Upper lobe of right lung (tissue), 1 donor: ENCODE measurements around the gene RASA1. TPM values are rescaled to one million over a fixed set of nuclear protein-coding genes. Genes with fewer than 3 reads are reported as not detected.

Experiments used
- ATAC-seq: fragments of 200-7000 bp; cut with Tn5 transposase; one replicate; pipeline ENCODE4 v1.9.1; 2020; ENCODE audit warnings: mild to moderate bottlenecking, moderate library complexity
- DNase-seq: peaks from one replicate; pipeline ENCODE4 v3.0.0-alpha.2; 2020
- H3K27ac ChIP-seq: fragments of 200-600 bp; one replicate; pipeline ENCODE4 v1.8.0; 2022
- H3K27me3 ChIP-seq: fragments of 200-600 bp; one replicate; pipeline ENCODE4 v1.8.0; 2022; ENCODE audit warnings: mild to moderate bottlenecking
- H3K36me3 ChIP-seq: fragments of 200-600 bp; one replicate; pipeline ENCODE4 v1.8.0; 2022
- H3K4me1 ChIP-seq: fragments of 200-600 bp; one replicate; pipeline ENCODE4 v1.8.0; 2022
- H3K4me3 ChIP-seq: fragments of 200-600 bp; one replicate; pipeline ENCODE4 v1.8.0; 2022; ENCODE audit warnings: mild to moderate bottlenecking
- H3K9me3 ChIP-seq: fragments of 200-600 bp; one replicate; pipeline ENCODE4 v1.8.0; 2022
- intact Hi-C: fragments of 100-400 bp; cut with DNase I; formaldehyde crosslinking; loops from one replicate; pipeline ENCODE4 v1.11.0; 2022
- total RNA-seq: library from RNA; stranded (reverse); fragmentation: NEBNext Ultra II Directional; extraction: Animal tissue kit (Norgen Biotek cat#: 25700); gene quantifications from one replicate; pipeline ENCODE4 v1.2.1, GENCODE V29; 2021
- TF ChIP-seq, protein P1 (sequence below): fragments of 200-600 bp; IDR thresholded peaks from one replicate; pipeline ENCODE4 v1.8.0; 2022; ENCODE audit warnings: antibody characterized with exemption
- donor health status: DM: no; HTN: yes; CAD: no; lungs with severe emphysema.

RASA1 gene
- total RNA-seq, 1 donor from 2014 or later: 28.5 TPM

- ATAC-seq (no peak), DNase-seq (no peak)
- Histone ChIP-seq H3K36me3 (peaks cover 29% of the 10 kb centered on the region), H3K27ac (no peak overlapping the region), H3K4me3 (no peak overlapping the region), H3K4me1 (peaks cover 4% of the 10 kb centered on the region), H3K27me3 (no peaks in the 10 kb centered on the region), H3K9me3 (no peaks in the 10 kb centered on the region)
- intact Hi-C loops: no loop called here
- TF ChIP-seq, protein P1, sequence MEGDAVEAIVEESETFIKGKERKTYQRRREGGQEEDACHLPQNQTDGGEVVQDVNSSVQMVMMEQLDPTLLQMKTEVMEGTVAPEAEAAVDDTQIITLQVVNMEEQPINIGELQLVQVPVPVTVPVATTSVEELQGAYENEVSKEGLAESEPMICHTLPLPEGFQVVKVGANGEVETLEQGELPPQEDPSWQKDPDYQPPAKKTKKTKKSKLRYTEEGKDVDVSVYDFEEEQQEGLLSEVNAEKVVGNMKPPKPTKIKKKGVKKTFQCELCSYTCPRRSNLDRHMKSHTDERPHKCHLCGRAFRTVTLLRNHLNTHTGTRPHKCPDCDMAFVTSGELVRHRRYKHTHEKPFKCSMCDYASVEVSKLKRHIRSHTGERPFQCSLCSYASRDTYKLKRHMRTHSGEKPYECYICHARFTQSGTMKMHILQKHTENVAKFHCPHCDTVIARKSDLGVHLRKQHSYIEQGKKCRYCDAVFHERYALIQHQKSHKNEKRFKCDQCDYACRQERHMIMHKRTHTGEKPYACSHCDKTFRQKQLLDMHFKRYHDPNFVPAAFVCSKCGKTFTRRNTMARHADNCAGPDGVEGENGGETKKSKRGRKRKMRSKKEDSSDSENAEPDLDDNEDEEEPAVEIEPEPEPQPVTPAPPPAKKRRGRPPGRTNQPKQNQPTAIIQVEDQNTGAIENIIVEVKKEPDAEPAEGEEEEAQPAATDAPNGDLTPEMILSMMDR: no peak
These were observed 80.2 kb downstream of the RASA1 start for GRCh38 chr5:87347841-87348240.

- Histone ChIP-seq H3K4me1 (no peaks in the 10 kb centered on the region), H3K9me3 (no peaks in the 10 kb centered on the region), H3K36me3 (peaks cover 46% of the 10 kb centered on the region), H3K4me3 (no peak overlapping the region), H3K27ac (no peak overlapping the region), H3K27me3 (no peaks in the 10 kb centered on the region)
- DNase-seq (no peak), ATAC-seq (no peak)
- intact Hi-C loops: no loop called here
- TF ChIP-seq, protein P1: no peak
These were observed 86.8 kb downstream of the RASA1 start for GRCh38 chr5:87354496-87354895.

DNA sequence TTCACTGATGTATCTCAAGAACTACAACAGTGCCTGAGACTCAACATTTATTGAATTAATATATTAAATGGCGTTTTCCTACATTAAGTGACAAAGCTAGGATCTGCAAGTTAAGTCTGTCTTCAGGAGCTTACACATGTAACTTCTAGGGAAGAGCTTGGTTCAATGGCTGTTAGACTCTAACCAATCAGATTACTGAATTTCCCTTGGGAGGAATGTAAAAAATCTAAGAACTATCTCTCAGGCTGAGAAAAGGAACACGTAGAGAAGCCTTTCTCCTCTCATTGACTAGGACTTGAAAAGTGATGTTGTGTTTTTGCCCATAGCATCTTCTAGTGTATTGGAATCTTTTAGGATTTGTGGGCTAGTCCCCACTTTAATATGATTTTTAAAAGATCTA lies 91.4 kb downstream of the RASA1 start:
- Histone ChIP-seq H3K4me3 (no peak overlapping the region), H3K27me3 (no peaks in the 10 kb centered on the region), H3K4me1 (peaks cover 5% of the 10 kb centered on the region), H3K27ac (no peak overlapping the region), H3K9me3 (no peaks in the 10 kb centered on the region), H3K36me3 (peaks cover 23% of the 10 kb centered on the region)
- TF ChIP-seq, protein P1: no peak
- intact Hi-C loops: no loop called here
- DNase-seq: no peak
- no peak for ATAC-seq

- H3K27me3 ChIP-seq: no peaks in the 10 kb centered on the region
- H3K9me3 ChIP-seq: no peaks in the 10 kb centered on the region
- DNase-seq (no peak), ATAC-seq (no peak)
- H3K4me1 ChIP-seq: peaks cover 5% of the 10 kb centered on the region
- H3K4me3 ChIP-seq: no peak overlapping the region
- TF ChIP-seq, protein P1: no peak
- H3K27ac ChIP-seq: no peak overlapping the region
- H3K36me3 ChIP-seq: peaks cover 27% of the 10 kb centered on the region
- intact Hi-C loops: no loop called here
These were observed 92.4 kb downstream of the RASA1 start for GRCh38 chr5:87360132-87360531.

GRCh38 chr5:87361031-87361445 lies 93.4 kb downstream of the RASA1 start:
- Histone ChIP-seq H3K9me3 (no peaks in the 10 kb centered on the region), H3K27me3 (no peaks in the 10 kb centered on the region), H3K36me3 (peaks cover 30% of the 10 kb centered on the region), H3K4me1 (peaks cover 5% of the 10 kb centered on the region), H3K27ac (no peak overlapping the region), H3K4me3 (no peak overlapping the region)
- TF ChIP-seq, protein P1: no peak
- intact Hi-C loops: no loop called here
- ATAC-seq (no peak), DNase-seq (no peak)

DNA sequence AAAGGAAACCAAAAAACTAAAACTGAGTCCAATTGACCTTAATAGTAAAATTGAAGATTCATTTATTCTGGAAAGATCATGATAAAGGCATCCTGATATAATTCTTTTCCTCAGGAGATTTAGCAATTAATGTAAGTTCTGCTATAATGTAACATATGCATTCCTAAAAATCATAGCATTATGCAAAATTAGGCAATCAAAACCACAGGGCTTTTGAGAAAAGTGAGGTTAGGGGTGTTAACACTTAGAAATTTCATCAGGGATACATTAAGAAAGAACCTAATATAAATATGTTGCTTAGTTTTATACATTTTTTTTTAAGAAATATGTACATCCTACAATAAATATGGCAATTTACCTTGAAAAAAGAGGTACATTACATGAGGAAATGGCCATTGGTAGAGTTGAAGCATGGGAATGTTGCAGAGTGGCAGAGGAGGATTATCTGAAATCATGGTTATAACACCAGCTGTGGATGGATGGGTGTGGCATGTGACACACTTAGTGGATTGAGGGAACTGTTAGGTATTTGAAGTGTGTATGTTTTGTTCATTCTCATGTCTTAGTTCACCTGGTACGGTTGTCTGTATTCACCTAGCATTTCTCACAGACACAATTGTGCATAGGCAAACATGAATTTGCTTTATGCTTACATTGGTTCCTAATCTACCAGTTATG lies 94.0 kb downstream of the RASA1 start:
- H3K27ac ChIP-seq: no peak overlapping the region
- peaks cover 36% of the 10 kb centered on the region for H3K36me3 ChIP-seq
- DNase-seq (no peak), ATAC-seq (no peak)
- H3K4me1 ChIP-seq: peaks cover 5% of the 10 kb centered on the region
- H3K4me3 ChIP-seq: no peak overlapping the region
- intact Hi-C loops: no loop called here
- TF ChIP-seq, protein P1: no peak
- no peaks in the 10 kb centered on the region for H3K9me3 ChIP-seq
- no peaks in the 10 kb centered on the region for H3K27me3 ChIP-seq
